GM18867 (cell line): ENCODE data around the gene RLN3.

Source experiments
- ATAC-seq: cut with Tn5 transposase; IDR thresholded peaks from one replicate; pipeline ENCODE4 v1.9.1; 2021; ENCODE audit warnings: mild to moderate bottlenecking, moderate library complexity; ENCODE audit not compliant: unreplicated experiment

RLN3 gene

GRCh38 chr19:13993590-13994300 is 34.2 kb upstream of the RLN3 start:
- no peak for ATAC-seq

GRCh38 chr19:13995017-13995728 is 32.8 kb upstream of the RLN3 start:
- no peak for ATAC-seq

- ATAC-seq, result no peak
These were observed 31.8 kb upstream of the RLN3 start for GRCh38 chr19:13995878-13996765.

GRCh38 chr19:13996928-13997630 is 30.9 kb upstream of the RLN3 start:
- ATAC-seq, result no peak

GRCh38 chr19:13997631-13997962 is 30.4 kb upstream of the RLN3 start:
- ATAC-seq, result no peak

GRCh38 chr19:13998426-13998825 is 29.5 kb upstream of the RLN3 start:
- ATAC-seq, result no peak

- ATAC-seq, result no peak
These were observed 28.9 kb upstream of the RLN3 start for GRCh38 chr19:13999085-13999484.

- ATAC-seq, result no peak
These were observed 27.1 kb upstream of the RLN3 start for GRCh38 chr19:14000691-14001375.

- ATAC-seq, result no peak
These were observed 25.2 kb upstream of the RLN3 start for GRCh38 chr19:14002571-14003250.

GRCh38 chr19:14003251-14004055 is 24.5 kb upstream of the RLN3 start:
- no peak for ATAC-seq

- ATAC-seq, result no peak
These were observed 23.2 kb upstream of the RLN3 start for GRCh38 chr19:14004619-14005348.

GRCh38 chr19:14005349-14006084 is 22.4 kb upstream of the RLN3 start:
- peak; percentile 40 for ATAC-seq

- ATAC-seq, result peak; percentile 68
These were observed 21.7 kb upstream of the RLN3 start, which contains the start of gene RFX1 for GRCh38 chr19:14006085-14006765. Gene RFX1 (minus strand): TSS chr19:14006320. CDS start chr19:13993843, 12,477 bp downstream.

- ATAC-seq, result peak; percentile 33
These were observed 21.0 kb upstream of the RLN3 start for GRCh38 chr19:14006766-14007562.

- ATAC-seq, result no peak
These were observed 15.5 kb upstream of the RLN3 start for GRCh38 chr19:14012378-14012915.

GRCh38 chr19:14015524-14016035 is 12.4 kb upstream of the RLN3 start:
- ATAC-seq, result peak; percentile 79
